RWPE1 (cell line): ENCODE results near the gene MYO1D.

Source experiments
- CTCF ChIA-PET: fragments of 350-600 bp; sonication (Branson Sonifier 250); formaldehyde crosslinking; extraction: SDS; loops from one replicate; lab custom pipeline; 2021; lab: Yijun Ruan, JAX
- POLR2A ChIA-PET: fragments of 400-600 bp; formaldehyde crosslinking; extraction: SDS; loops from one replicate; lab custom pipeline; 2020; ENCODE audit warnings: antibody characterized with exemption; ENCODE audit not compliant: low non-redundant PET; lab: Yijun Ruan, JAX
- DNase-seq: peaks from one replicate; pipeline ENCODE4 v3.0.0; 2012; ENCODE audit warnings: low spot score
- H3K27ac ChIP-seq: fragments of 450-650 bp; 2 replicates; pipeline ENCODE4 v1.5.1; 2017
- CTCF ChIP-seq: fragments of 450-650 bp; conservative IDR thresholded peaks from 2 replicates; pipeline ENCODE4 v1.5.1; 2017; ENCODE audit warnings: low read depth, mild to moderate bottlenecking

MYO1D gene

GRCh38 chr17:32493571-32493970, 383.4 kb downstream of the MYO1D start:
- ChIA-PET CTCF (no interaction called here), POLR2A (no interaction called here)
- DNase-seq = no peak
- no peak for TF ChIP-seq CTCF
- H3K27ac ChIP-seq = no peak overlapping the region

GRCh38 chr17:32492648-32493289, 384.2 kb downstream of the MYO1D start:
- H3K27ac ChIP-seq = no peak overlapping the region
- POLR2A ChIA-PET = no interaction called here
- no peak for TF ChIP-seq CTCF
- CTCF ChIA-PET = interaction anchor here (0.6 to 0.7 kb wide), 2 partner anchors 17 to 142 kb away, joined by 3 to 5 read pairs; no protein-coding TSS in a partner anchor
- DNase-seq = no peak

GRCh38 chr17:32492264-32492589, 384.7 kb downstream of the MYO1D start:
- CTCF ChIA-PET = interaction anchor here (0.6 to 0.7 kb wide), 2 partner anchors 17 to 142 kb away, joined by 3 to 5 read pairs; no protein-coding TSS in a partner anchor
- H3K27ac ChIP-seq = peak overlapping the region; percentile 10; the same call in 1 of the 2 replicates
- POLR2A ChIA-PET = no interaction called here
- no peak for TF ChIP-seq CTCF
- no peak for DNase-seq

- H3K27ac ChIP-seq = peak overlapping the region; percentile 10; the same call in 1 of the 2 replicates
- DNase-seq = no peak
- ChIA-PET CTCF (interaction anchor here (0.6 to 0.7 kb wide), 2 partner anchors 18 to 262 kb away, joined by 3 to 4 read pairs; no protein-coding TSS in a partner anchor), POLR2A (no interaction called here)
- TF ChIP-seq CTCF = no peak
Measured at GRCh38 chr17:32491371-32492263, 385.3 kb downstream of the MYO1D start.

GRCh38 chr17:32490101-32490482, 386.8 kb downstream of the MYO1D start:
- H3K27ac ChIP-seq = no peak overlapping the region
- DNase-seq = no peak
- POLR2A ChIA-PET = no interaction called here
- CTCF ChIA-PET = no interaction called here
- no peak for TF ChIP-seq CTCF

GRCh38 chr17:32489320-32490100, 387.4 kb downstream of the MYO1D start:
- DNase-seq = no peak
- H3K27ac ChIP-seq = no peak overlapping the region
- no peak for TF ChIP-seq CTCF
- ChIA-PET CTCF (interaction anchor here (0.6 kb wide), 2 partner anchors 10 to 27 kb away, joined by 3 to 4 read pairs; no protein-coding TSS in a partner anchor), POLR2A (no interaction called here)
